Stimulated activated CD4-positive, alpha-beta T cell treated with anti-CD3 and anti-CD28 coated beads, Interleukin-12 subunit alpha, Interleukin-12 subunit beta, amount 100 ng/mL, for 48 hours (primary cell): ENCODE measurements around the gene SARDH.

Experiments used
- DNase-seq, 3 donors: peaks; one replicate each; pipeline ENCODE4 v3.0.0-alpha.2; 2020; ENCODE audit warnings: low read depth in 2 of 3, low spot score in 1 of 3

SARDH gene

DNA sequence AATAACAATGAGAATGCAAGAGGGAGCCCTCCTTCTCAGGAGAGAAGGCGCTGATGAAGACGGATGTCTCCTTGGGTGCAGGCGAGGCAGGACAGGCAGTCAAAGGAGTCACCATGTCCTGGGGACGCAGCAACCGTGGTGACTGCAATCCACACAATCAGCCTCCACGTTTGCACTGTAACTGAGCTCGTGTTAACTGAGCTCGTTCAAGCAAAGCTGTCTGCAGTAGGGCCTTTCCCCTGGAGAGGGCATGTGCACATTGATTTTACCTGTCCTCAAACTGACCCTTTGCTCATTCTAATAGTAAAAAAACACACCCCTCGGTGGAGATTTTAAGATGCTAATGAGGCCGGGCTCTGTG lies 2.8 kb downstream of the SARDH start:
- DNase-seq, result no peak

- no peak for DNase-seq
Measured at GRCh38 chr9:133734590-133735414, 3.4 kb downstream of the SARDH start.

GRCh38 chr9:133733796-133734533 lies 4.2 kb downstream of the SARDH start:
- DNase-seq, result no peak

DNA sequence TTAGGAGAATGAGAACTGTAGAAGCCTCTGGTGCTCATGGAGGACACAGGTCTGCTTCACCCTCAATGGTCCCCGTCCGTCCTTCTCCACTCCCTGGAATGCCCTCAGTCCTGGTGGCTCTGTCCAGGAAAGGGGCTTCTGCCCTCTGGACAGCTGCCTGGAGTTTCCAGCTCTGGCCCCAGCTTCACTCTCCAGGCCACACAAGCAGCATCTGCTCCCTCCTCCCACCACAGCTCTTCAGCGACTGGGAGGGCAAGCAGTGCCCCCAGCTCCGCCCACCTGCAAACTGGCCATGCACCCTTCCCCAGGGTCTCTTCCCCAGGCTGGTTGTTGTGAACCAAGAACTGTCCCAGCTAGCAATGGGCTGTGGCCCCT lies 4.7 kb downstream of the SARDH start:
- no peak for DNase-seq

DNA sequence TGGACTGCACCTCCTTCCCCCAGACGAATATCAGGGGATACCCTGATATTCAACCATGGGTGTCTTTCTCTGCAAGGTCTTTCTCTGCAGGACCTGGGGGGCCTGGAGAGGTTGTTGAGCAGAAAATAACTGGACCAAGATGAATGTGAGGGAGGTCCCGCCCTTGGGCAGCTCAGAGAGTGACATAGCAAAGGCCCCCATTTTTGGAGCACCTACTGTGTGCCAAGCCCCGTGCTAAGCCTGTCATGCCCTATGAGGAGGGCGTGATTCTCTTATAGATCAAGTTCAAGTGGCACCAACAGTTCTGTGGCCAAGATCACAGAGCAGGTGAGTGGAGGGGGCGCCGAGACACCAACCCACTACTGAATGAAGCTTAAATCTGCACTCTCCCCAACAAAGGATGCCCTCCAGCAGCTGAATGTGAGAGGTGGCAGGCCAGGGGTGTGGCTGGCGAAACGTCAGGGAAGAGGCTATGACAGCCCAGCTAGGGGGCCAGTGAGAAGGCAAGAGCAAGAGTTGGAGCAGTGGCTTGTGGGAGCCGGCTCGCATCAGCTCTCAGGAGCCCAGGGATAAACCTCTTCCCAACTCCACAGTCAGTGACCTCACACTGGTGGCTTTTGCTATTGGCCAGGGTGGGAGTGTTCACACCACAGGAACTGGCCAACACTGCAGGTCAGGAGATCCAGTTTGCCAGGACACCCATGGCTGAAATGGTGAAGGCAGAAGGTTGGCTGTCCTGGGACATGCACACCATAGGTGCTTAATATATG lies 5.3 kb downstream of the SARDH start:
- DNase-seq, result no peak

GRCh38 chr9:133731876-133732638 lies 6.1 kb downstream of the SARDH start:
- DNase-seq, result no peak

DNA sequence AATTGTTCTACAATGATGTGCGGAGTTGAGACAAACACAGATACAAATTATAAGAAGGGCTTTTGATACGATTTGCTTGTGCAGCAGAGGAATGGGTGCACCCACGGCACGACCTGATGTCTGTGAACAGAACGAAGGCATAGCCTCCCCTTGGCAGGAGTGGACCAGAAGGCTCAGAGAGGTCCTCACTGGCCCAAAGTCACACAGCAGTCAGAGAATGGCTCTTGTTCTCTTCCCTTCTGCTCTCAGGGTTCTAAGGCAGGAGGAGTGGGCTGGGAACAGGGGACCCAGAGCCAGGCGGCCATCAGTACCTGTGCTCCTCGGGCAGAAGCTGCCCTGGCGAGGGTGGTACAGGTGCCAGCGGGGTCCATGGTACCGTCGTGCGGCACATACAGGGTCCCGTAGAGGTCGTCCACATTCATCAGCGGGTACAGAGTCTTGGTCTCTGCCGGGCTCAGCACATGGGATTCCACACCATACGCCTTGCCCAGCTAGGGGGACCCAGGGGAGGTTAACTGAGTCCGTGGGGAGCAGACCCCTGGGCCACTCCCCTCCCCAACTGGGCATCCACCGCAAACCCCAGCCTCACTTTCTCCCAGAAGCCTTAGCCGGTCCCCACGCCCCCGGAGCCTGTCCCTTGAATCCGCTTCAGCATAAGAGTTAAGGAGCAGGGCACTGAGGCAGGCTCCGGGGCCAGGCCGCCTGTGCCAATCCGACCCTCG lies 7.0 kb downstream of the SARDH start:
- no peak for DNase-seq

- DNase-seq, result no peak
Measured at GRCh38 chr9:133729617-133730281, 8.4 kb downstream of the SARDH start.

- DNase-seq, result no peak
Measured at GRCh38 chr9:133728856-133729616, 9.1 kb downstream of the SARDH start.

- no peak for DNase-seq
Measured at GRCh38 chr9:133727876-133728441, 10.2 kb downstream of the SARDH start.

GRCh38 chr9:133727277-133727875 lies 10.8 kb downstream of the SARDH start:
- DNase-seq, result no peak

DNA sequence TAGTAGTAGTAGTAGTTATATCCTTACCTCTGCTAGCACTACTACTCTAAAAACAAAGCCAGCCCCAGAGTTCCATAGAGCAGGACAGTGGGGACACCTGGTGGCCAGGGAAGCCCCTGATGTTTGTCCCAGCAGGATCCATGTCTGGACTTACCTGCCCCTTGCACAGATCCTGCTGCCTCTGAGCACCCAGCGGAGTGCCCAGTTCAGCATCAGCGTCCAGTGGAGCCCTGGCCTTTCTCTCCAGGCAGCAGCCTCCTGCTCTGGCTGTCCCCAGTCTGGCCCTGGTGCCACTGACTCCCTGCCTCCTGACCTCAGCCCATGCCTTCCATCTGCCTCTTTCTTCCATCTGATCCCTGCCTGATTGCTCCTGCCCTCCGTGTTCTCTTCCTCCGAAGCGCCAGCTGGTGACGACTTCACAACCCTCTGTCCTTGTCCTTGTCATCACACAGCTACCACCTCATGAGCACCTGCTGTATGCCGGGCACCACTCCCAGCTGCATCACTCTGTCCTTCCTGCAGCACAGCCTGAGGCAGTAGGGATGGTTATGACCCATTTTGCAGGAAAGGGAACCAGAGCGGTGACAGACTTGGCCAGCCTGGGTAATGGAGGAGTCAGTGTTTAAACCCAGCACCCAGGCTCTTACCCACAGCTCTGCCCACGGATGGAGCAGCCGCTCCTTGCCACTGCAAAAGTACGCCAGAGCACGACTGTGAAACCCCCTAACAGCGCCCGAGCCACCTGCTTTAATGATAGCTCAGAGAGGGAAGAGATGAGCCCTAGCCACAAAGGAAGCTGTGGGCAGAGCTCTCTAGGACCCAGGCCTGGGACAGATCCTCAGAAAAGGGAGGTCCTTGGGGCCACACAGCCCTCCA lies 11.5 kb downstream of the SARDH start:
- peak; percentile 32 to 55 (median 44) for DNase-seq

DNA sequence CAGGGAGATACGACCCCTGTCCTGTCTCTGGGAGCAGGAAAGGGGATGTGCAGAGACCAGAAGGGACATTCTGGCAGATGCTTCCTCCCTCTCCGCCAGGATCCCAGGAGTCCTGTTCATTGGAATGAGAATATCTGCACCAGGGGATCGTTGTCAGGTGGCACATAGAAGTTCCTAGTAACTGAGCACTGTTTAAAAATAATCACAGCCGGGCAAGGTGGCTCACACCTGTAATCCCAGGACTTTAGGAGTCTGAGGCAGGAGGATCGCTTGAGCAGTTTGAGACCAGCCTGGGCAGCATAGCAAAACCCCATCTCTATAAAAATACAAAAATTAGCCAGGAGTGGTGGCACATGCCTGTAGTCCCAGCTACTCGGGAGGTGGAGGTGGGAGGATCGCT lies 12.3 kb downstream of the SARDH start:
- no peak for DNase-seq

- DNase-seq, result no peak
Measured at GRCh38 chr9:133718563-133719315, 19.4 kb downstream of the SARDH start.

- no peak for DNase-seq
Measured at GRCh38 chr9:133717113-133718031, 20.8 kb downstream of the SARDH start.
